Measurements from ENCODE around the gene SLC27A5. TPM values are rescaled to one million over a fixed set of nuclear protein-coding genes. Genes with fewer than 3 reads are reported as not detected.

The SLC27A5 gene
- total and polyA plus RNA-seq, 9 of the 15 experiments (the other 6 are each of a cell fraction or from before 2014, with no cell fraction given) = 42.2 to 318 (median 64.7) TPM

DNA sequence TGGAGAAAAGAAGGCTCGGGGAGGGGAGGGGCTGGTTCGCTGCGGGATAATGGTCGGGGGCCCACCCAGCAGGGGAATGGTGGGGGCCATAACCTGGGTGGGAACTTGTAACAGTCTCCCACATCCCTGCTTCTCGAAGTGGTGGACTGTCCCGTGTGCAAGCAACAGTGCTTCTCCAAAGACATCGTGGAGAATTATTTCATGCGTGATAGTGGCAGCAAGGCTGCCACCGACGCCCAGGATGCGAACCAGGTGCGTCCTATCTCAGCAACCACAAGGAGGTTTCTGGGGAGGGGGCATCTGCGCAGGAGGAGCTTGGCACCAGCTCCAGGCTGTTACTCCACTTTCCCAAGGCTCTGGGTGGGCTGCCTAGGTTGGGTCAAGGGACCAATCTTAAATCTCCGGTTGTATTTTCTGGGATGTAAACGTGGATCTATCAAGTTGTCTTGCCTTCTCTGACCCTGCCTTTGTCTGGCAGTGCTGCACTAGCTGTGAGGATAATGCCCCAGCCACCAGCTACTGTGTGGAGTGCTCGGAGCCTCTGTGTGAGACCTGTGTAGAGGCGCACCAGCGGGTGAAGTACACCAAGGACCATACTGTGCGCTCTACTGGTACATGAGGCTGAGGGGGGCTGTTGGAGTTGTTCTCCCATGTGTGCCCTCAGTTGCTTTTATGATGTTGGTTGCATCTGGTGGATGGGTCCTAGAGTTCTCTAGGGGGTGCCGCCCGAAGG, 33.7 kb upstream of the SLC27A5 start:
- ChIA-PET POLR2A (interaction anchor here (2.0 to 3.9 kb wide), 3 partner anchors 9 to 26 kb away, joined by 9 to 48 read pairs (median 10); partner anchors contain the start of genes CHMP2A, UBE2M and ZBTB45), CTCF (ENCODE audit: low intra/inter-chr PET ratio) (interaction anchor here (1.6 kb wide), 1 partner anchor 27 kb away, joined by 4 read pairs; no protein-coding TSS in a partner anchor)
- in situ Hi-C loops (cut with MboI) (no loop called here), intact Hi-C loops (cut with micrococcal nuclease) (no loop called here)
- Histone ChIP-seq H4K20me1 (replicated peaks; ENCODE audit: control insufficient read depth, insufficient read depth, low read length) (peaks cover 44% of the 10 kb centered on the region), H3K4me1 (replicated peaks in 1 of 2; ENCODE audit: control insufficient read depth in 2 of 2, insufficient read depth in 2 of 2, low read length in 2 of 2) (peaks cover 13 to 42% of the 10 kb centered on the region in 2 experiments; a peak in 4 of 5 replicates), H3K27ac (ENCODE audit: extremely low read depth, low read depth, low read length) (peak overlapping the region; percentile 88), H2AFZ (ENCODE audit: low read depth, low read length) (no peak overlapping the region), H3K27me3 (ENCODE audit: control insufficient read depth in 2 of 2, insufficient read depth in 2 of 2, low read length in 2 of 2) (no peaks in the 10 kb centered on the region), H3K4me2 (ENCODE audit: insufficient read depth, low read length) (peak overlapping the region; percentile 89), H3K4me3 (peak overlapping the region; percentile 100), H3K9ac (ENCODE audit: insufficient read depth in 1 of 2, low read depth in 2 of 2, low read length in 2 of 2) (peak overlapping the region; percentile 88 to 98), H3K9me1 (ENCODE audit: control insufficient read depth, insufficient read depth, low read length) (peaks cover 8% of the 10 kb centered on the region), H3K79me2 (ENCODE audit: control insufficient read depth, insufficient read depth, low read length) (peaks cover 49% of the 10 kb centered on the region), H3K9me3 (replicated peaks; ENCODE audit: control insufficient read depth, insufficient read depth, low read depth, low read length) (no peaks in the 10 kb centered on the region), H3K36me3 (ENCODE audit: control insufficient read depth, insufficient read depth, low read length) (peaks cover 56% of the 10 kb centered on the region)
- no TSS peak for BruUV-seq (replicated peaks)
- 0 out of 3 replicates have a peak, but pooled peaks have one; percentile 3 for ATAC-seq
- 2% methylated on average over 18 of the region's 21 CpGs for WGBS (ENCODE audit: insufficient coverage, low coverage, missing lambda C conversion rate)
- DNase-seq (ENCODE audit: extremely low read depth in 1 of 4, low spot score in 3 of 4) = peak in 1 of 4 experiments; percentile 23
- FAIRE-seq = no peak
- TF ChIP-seq BRF1 (IDR thresholded peaks at IDR 0.05; ENCODE audit: borderline replicate concordance, extremely low read depth, insufficient read length) = no peak
- no peak for TF ChIP-seq NUFIP1 (IDR thresholded peaks at IDR 0.05; ENCODE audit: partially characterized antibody)
- TF ChIP-seq, protein P1, sequence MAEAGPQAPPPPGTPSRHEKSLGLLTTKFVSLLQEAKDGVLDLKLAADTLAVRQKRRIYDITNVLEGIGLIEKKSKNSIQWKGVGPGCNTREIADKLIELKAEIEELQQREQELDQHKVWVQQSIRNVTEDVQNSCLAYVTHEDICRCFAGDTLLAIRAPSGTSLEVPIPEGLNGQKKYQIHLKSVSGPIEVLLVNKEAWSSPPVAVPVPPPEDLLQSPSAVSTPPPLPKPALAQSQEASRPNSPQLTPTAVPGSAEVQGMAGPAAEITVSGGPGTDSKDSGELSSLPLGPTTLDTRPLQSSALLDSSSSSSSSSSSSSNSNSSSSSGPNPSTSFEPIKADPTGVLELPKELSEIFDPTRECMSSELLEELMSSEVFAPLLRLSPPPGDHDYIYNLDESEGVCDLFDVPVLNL (CRISPR knock-in tag; IDR thresholded peaks at IDR 0.05; ENCODE audit: low read depth) = 0 out of 2 replicates have a peak, but pooled peaks have one; percentile 33
- no peak for TF ChIP-seq KAT7 (CRISPR knock-in tag; IDR thresholded peaks at IDR 0.05; ENCODE audit: borderline replicate concordance)
- no peak for TF ChIP-seq LEF1 (IDR thresholded peaks at IDR 0.05)
- TF ChIP-seq GTF2E2 (tag; IDR thresholded peaks at IDR 0.05) = no peak
- peak; percentile 18 for TF ChIP-seq SIRT6 (IDR thresholded peaks at IDR 0.05; ENCODE audit: low read depth, low read length)
- TF ChIP-seq KLF1 (tag; IDR thresholded peaks at IDR 0.05) = no peak
- no peak for TF ChIP-seq ZFPM2 (CRISPR knock-in tag; IDR thresholded peaks at IDR 0.05)
- 0 out of 2 replicates have a peak, but pooled peaks have one; percentile 10 for TF ChIP-seq ERF (CRISPR knock-in tag; IDR thresholded peaks at IDR 0.05)
- TF ChIP-seq, protein P2, sequence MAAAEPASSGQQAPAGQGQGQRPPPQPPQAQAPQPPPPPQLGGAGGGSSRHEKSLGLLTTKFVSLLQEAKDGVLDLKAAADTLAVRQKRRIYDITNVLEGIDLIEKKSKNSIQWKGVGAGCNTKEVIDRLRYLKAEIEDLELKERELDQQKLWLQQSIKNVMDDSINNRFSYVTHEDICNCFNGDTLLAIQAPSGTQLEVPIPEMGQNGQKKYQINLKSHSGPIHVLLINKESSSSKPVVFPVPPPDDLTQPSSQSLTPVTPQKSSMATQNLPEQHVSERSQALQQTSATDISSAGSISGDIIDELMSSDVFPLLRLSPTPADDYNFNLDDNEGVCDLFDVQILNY (CRISPR knock-in tag; IDR thresholded peaks at IDR 0.05) = 0 out of 2 replicates have a peak, but pooled peaks have one; percentile 33
- TF ChIP-seq, protein P3, sequence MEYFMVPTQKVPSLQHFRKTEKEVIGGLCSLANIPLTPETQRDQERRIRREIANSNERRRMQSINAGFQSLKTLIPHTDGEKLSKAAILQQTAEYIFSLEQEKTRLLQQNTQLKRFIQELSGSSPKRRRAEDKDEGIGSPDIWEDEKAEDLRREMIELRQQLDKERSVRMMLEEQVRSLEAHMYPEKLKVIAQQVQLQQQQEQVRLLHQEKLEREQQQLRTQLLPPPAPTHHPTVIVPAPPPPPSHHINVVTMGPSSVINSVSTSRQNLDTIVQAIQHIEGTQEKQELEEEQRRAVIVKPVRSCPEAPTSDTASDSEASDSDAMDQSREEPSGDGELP (CRISPR knock-in tag; IDR thresholded peaks at IDR 0.05; ENCODE audit: borderline replicate concordance) = peak; percentile 29; the same call in 1 of the 2 replicates
- TF ChIP-seq LARP7 (IDR thresholded peaks at IDR 0.05) = no peak
- TF ChIP-seq RBFOX2 (IDR thresholded peaks at IDR 0.05; ENCODE audit: low read depth, low read length) = peak; percentile 20
- TF ChIP-seq KDM5B (IDR thresholded peaks at IDR 0.05; ENCODE audit: insufficient replicate concordance, low read depth, low read length) = peak; percentile 42

Measured in K562 (cell line).